Liver (tissue), 9 donors: ENCODE data around the gene CCDC66. TPM values are rescaled to one million over a fixed set of nuclear protein-coding genes. Genes with fewer than 3 reads are reported as not detected.
"Not testable (repeated sequence)": the region's sequence is repeated elsewhere in the genome, so short reads cannot be mapped to it uniquely, and the experiment has no call there.

ENCODE experiments used
- DNase-seq: peaks from one replicate; pipeline ENCODE4 v3.0.0-alpha.2; 2017; ENCODE audit warnings: low spot score
- H3K27ac ChIP-seq, 2 donors: one replicate each; pipeline ENCODE4 v1.7.0; 2013; ENCODE audit warnings: inconsistent platforms in 2 of 2, low read length in 2 of 2, control low read depth in 1 of 2, low read depth in 1 of 2, mild to moderate bottlenecking in 1 of 2
- H3K27me3 ChIP-seq, 4 donors: one replicate each; pipeline versions ENCODE4 v1.6.1 to v1.7.0; 2013; ENCODE audit warnings: low read length in 3 of 4, inconsistent platforms in 1 of 4, mild to moderate bottlenecking in 1 of 4, moderate library complexity in 1 of 4; ENCODE audit not compliant: control insufficient read depth in 4 of 4, insufficient read depth in 4 of 4
- H3K36me3 ChIP-seq, 4 donors: one replicate each; pipeline versions ENCODE4 v1.6.1 to v1.7.0; 2013; ENCODE audit warnings: low read length in 3 of 4, mild to moderate bottlenecking in 3 of 4, low read depth in 1 of 4, moderate library complexity in 1 of 4; ENCODE audit not compliant: control insufficient read depth in 4 of 4, insufficient read depth in 3 of 4
- H3K4me1 ChIP-seq, 4 donors: one replicate each; pipeline versions ENCODE4 v1.6.1 to v1.7.0; 2013; ENCODE audit warnings: low read length in 3 of 4, mild to moderate bottlenecking in 3 of 4, moderate library complexity in 1 of 4; ENCODE audit not compliant: control insufficient read depth in 4 of 4, insufficient read depth in 4 of 4
- H3K4me3 ChIP-seq, 3 donors: one replicate each; pipeline versions ENCODE4 v1.6.1 to v1.7.0; 2013; ENCODE audit warnings: low read length in 3 of 3, control low read depth in 1 of 3, low read depth in 1 of 3, mild to moderate bottlenecking in 1 of 3
- H3K9ac ChIP-seq, 2 donors: one replicate each; pipeline ENCODE4 v1.7.0; 2013; ENCODE audit warnings: low read length in 2 of 2, mild to moderate bottlenecking in 2 of 2, moderate library complexity in 2 of 2, control low read depth in 1 of 2, low read depth in 1 of 2
- H3K9me3 ChIP-seq, 4 donors: one replicate each; pipeline versions ENCODE4 v1.6.1 to v1.7.0; 2013; ENCODE audit warnings: low read length in 3 of 4; ENCODE audit not compliant: control insufficient read depth in 4 of 4
- EGR1 ChIP-seq, 2 donors: IDR thresholded peaks; 2 replicates each; pipeline ENCODE4 v1.6.1; 2016 to 2018; ENCODE audit warnings: antibody characterized with exemption in 2 of 2, low read depth in 2 of 2
- FOXA1 ChIP-seq: IDR thresholded peaks from 2 replicates; pipeline ENCODE4 v1.6.1; 2016; ENCODE audit warnings: antibody characterized with exemption
- FOXA2 ChIP-seq: IDR thresholded peaks from 2 replicates; pipeline ENCODE4 v1.6.1; 2016; ENCODE audit warnings: antibody characterized with exemption
- GABPA ChIP-seq, 2 donors: IDR thresholded peaks in 1 of 2; conservative IDR thresholded peaks in 1 of 2; 2 replicates each; pipeline ENCODE4 v1.6.1; 2016; ENCODE audit warnings: antibody characterized with exemption in 2 of 2, mild to moderate bottlenecking in 1 of 2, moderate library complexity in 1 of 2
- HNF4A ChIP-seq, 2 donors: conservative IDR thresholded peaks; 2 replicates each; pipeline ENCODE4 v1.6.1; 2016; ENCODE audit warnings: antibody characterized with exemption in 2 of 2, mild to moderate bottlenecking in 2 of 2
- JUND ChIP-seq, 2 donors: IDR thresholded peaks; 2 replicates each; pipeline ENCODE4 v1.6.1; 2016; ENCODE audit warnings: antibody characterized with exemption in 2 of 2
- NR2F2 ChIP-seq: IDR thresholded peaks from 2 replicates; pipeline ENCODE4 v1.6.1; 2016; ENCODE audit warnings: antibody characterized with exemption
- RAD21 ChIP-seq, 2 donors: IDR thresholded peaks; 2 replicates each; pipeline ENCODE4 v1.6.1; 2016; ENCODE audit warnings: antibody characterized with exemption in 2 of 2, mild to moderate bottlenecking in 2 of 2
- REST ChIP-seq: IDR thresholded peaks from 2 replicates; pipeline ENCODE4 v1.6.1; 2016; ENCODE audit warnings: antibody characterized with exemption, mild to moderate bottlenecking
- RXRA ChIP-seq, 2 donors: IDR thresholded peaks; 2 replicates each; pipeline ENCODE4 v1.6.1; 2017 to 2018; ENCODE audit warnings: antibody characterized with exemption in 2 of 2, mild to moderate bottlenecking in 1 of 2
- SP1 ChIP-seq: IDR thresholded peaks from 2 replicates; pipeline ENCODE4 v1.6.1; 2018; ENCODE audit warnings: antibody characterized with exemption, mild to moderate bottlenecking
- YY1 ChIP-seq: IDR thresholded peaks from 2 replicates; pipeline ENCODE4 v1.6.1; 2016; ENCODE audit warnings: antibody characterized with exemption, mild to moderate bottlenecking
- WGBS: extraction: QIAGEN DNeasy Blood & Tissue Kit; methylation state at CpG from one replicate; pipeline ENCODE4 v1.1.7; 2013; 5-methylcytosine and 5-hydroxymethylcytosine counted together
- polyA plus RNA-seq, 2 donors: library from polyadenylated mRNA; stranded (reverse) in 1 of 2; unstranded in 1 of 2; fragments of 200-250 nt in 1 of 2; fragments of >200 nt in 1 of 2; fragmentation: Nextera tagmentation in 1 of 2; extraction: Ambion mirVana in 1 of 2; gene quantifications; one replicate each; pipeline versions ENCODE4 v1.2.1 to v1.2.3, GENCODE V29; 2013 to 2015
- total RNA-seq, 2 donors: library from RNA; depleted of rRNA; stranded (reverse); fragments of >200 nt; gene quantifications; one replicate each; pipeline ENCODE4 v1.2.3, GENCODE V29; 2014
- TF ChIP-seq, protein P1 (sequence below): IDR thresholded peaks from 2 replicates; pipeline ENCODE4 v1.6.1; 2016; ENCODE audit warnings: antibody characterized with exemption
- TF ChIP-seq, protein P2 (sequence below): IDR thresholded peaks from 2 replicates; pipeline ENCODE4 v1.6.1; 2016; ENCODE audit warnings: antibody characterized with exemption
- TF ChIP-seq, protein P3 (sequence below): IDR thresholded peaks from 2 replicates; pipeline ENCODE4 v1.6.1; 2016; ENCODE audit warnings: antibody characterized with exemption
- donor health status: healthy.
- donor health status: healthy.
- donor health status: healthy.
- donor health status: healthy.
- donor health status: healthy.

Gene CCDC66
- total and polyA plus RNA-seq, 4 donors, result 2.1 to 23.3 (median 11.8) TPM

DNA sequence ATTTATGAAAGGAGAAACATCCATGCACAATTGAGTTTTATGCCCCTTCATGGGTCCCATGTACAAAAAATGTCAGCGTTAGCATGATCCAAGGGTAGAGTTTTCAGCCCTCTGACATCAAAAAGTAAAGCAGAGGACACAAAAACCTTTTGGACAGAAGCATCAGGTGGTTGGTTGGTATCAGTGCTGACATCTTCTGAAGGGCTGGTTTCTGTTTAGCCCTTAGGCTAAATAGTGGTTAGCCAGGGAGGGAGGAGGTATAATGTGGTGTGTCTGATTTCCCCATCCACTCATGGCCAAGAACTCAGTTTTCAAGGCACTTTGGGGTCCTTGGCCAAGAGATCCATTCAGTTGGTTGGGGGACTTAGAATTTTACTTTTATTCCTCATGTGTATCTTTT is 16.5 kb downstream of the CCDC66 start (continued):
- TF ChIP-seq, protein P1, sequence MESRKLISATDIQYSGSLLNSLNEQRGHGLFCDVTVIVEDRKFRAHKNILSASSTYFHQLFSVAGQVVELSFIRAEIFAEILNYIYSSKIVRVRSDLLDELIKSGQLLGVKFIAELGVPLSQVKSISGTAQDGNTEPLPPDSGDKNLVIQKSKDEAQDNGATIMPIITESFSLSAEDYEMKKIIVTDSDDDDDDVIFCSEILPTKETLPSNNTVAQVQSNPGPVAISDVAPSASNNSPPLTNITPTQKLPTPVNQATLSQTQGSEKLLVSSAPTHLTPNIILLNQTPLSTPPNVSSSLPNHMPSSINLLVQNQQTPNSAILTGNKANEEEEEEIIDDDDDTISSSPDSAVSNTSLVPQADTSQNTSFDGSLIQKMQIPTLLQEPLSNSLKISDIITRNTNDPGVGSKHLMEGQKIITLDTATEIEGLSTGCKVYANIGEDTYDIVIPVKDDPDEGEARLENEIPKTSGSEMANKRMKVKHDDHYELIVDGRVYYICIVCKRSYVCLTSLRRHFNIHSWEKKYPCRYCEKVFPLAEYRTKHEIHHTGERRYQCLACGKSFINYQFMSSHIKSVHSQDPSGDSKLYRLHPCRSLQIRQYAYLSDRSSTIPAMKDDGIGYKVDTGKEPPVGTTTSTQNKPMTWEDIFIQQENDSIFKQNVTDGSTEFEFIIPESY, result no peak
- TF ChIP-seq, protein P2, sequence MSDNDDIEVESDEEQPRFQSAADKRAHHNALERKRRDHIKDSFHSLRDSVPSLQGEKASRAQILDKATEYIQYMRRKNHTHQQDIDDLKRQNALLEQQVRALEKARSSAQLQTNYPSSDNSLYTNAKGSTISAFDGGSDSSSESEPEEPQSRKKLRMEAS, result no peak
- TF ChIP-seq FOXA2, result no peak
- TF ChIP-seq YY1, result no peak
- TF ChIP-seq RAD21 (IDR thresholded peaks at IDR 0.05), result no peak
- no peak for TF ChIP-seq FOXA1

GRCh38 chr3:56581941-56582340 is 25.0 kb downstream of the CCDC66 start:
- H3K4me3 ChIP-seq, H3K36me3 ChIP-seq, H3K27me3 ChIP-seq, H3K9ac ChIP-seq, H3K9me3 ChIP-seq, H3K27ac ChIP-seq, DNase-seq, H3K4me1 ChIP-seq: not testable (repeated sequence)
- 96% methylated on average over 12 of the region's 12 CpGs for WGBS

DNA sequence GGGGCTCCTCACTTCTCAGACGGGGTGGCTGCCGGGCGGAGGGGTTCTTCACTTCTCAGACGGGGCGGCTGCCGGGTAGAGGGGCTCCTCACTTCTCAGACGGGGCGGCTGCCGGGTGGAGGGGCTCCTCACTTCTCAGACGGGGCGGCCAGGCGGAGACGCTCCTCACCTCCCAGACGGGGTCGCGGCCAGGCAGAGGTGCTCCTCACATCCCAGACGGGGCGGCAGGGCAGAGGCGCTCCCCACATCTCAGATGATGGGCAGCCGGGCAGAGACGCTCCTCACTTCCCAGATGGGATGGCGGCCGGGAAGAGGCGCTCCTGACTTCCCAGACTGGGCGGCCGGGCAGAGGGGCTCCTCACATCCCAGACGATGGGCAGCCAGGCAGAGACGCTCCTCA is 27.3 kb downstream of the CCDC66 start:
- not testable (repeated sequence) for DNase-seq, H3K4me1 ChIP-seq
- 94% methylated on average over 26 of the region's 28 CpGs for WGBS

DNA sequence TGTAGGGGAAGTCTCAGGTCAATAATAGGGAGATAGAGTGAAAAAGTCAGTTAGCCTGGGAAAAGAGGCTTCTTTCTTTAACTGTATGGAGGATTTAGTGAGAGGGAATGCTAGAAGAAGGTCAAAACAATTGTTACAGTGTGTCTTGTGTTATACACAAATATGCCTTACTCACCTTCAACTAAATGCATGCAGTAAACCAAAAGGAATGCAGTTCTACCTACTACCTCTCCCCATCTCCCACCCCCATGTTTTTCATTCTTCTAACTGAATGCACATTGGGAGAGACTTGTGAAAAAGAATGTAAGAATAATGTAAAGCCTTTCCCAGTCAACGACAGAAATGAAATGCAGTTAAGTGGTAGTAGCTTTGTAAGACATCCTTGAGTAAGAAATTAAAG is 33.8 kb downstream of the CCDC66 start:
- DNase-seq, result no peak
- Histone ChIP-seq H3K9ac (no peak overlapping the region), H3K4me1 (no peaks in the 10 kb centered on the region), H3K4me3 (no peak overlapping the region), H3K27me3 (no peaks in the 10 kb centered on the region), H3K27ac (no peak overlapping the region), H3K36me3 (peaks cover 0 to 4% (median 0%) of the 10 kb centered on the region in 4 donors), H3K9me3 (no peaks in the 10 kb centered on the region)
- 82% methylated on average over 1 of the region's 1 CpG for WGBS
- TF ChIP-seq RXRA (IDR thresholded peaks at IDR 0.05) (no peak), HNF4A (conservative IDR thresholded peaks at IDR 0.05) (no peak), EGR1 (IDR thresholded peaks at IDR 0.05; ENCODE audit: low read depth in 2 of 2) (no peak), FOXA1 (no peak), YY1 (no peak), GABPA (IDR thresholded peaks at IDR 0.05 in 1 of 2, conservative IDR thresholded peaks at IDR 0.05 in 1 of 2) (no peak), RAD21 (IDR thresholded peaks at IDR 0.05) (no peak), NR2F2 (no peak), JUND (IDR thresholded peaks at IDR 0.05) (no peak), SP1 (no peak), REST (no peak)
- TF ChIP-seq, protein P2, result no peak
- TF ChIP-seq, protein P1, result no peak
- TF ChIP-seq, protein P3, sequence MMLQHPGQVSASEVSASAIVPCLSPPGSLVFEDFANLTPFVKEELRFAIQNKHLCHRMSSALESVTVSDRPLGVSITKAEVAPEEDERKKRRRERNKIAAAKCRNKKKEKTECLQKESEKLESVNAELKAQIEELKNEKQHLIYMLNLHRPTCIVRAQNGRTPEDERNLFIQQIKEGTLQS, result no peak

More for the DNA sequence above, 27.3 kb downstream of the CCDC66 start:
- H3K9ac ChIP-seq, H3K36me3 ChIP-seq, H3K9me3 ChIP-seq, H3K4me3 ChIP-seq, H3K27me3 ChIP-seq, H3K27ac ChIP-seq: not testable (repeated sequence)
